Stomach (tissue), 9 donors: ENCODE measurements around the gene SPACA9. TPM values are rescaled to one million over a fixed set of nuclear protein-coding genes. Genes with fewer than 3 reads are reported as not detected.
A peak's percentile ranks its signal among the peaks of the same experiment; 100 is the strongest.

Experiments used
- DNase-seq, 2 donors: peaks; one replicate each; pipeline versions ENCODE4 v3.0.0 to v3.0.0-alpha.2; 2013 to 2019
- H3K27ac ChIP-seq, 5 donors: fragments of 200-600 bp in 4 of 5; sonication (generic) in 4 of 5; one replicate each; pipeline ENCODE4 v1.5.1; 2013 to 2019; ENCODE audit warnings: mild to moderate bottlenecking in 1 of 5, moderate library complexity in 1 of 5
- H3K27me3 ChIP-seq, 3 donors: fragments of 200-600 bp; sonication (generic); one replicate each; pipeline ENCODE4 v1.5.1; 2017 to 2019; ENCODE audit warnings: mixed run types in 1 of 3
- H3K36me3 ChIP-seq, 4 donors: fragments of 200-600 bp; sonication (generic); 1 replicate in 3 of 4; 2 replicates in 1 of 4; pipeline ENCODE4 v1.5.1; 2016 to 2019
- H3K4me1 ChIP-seq, 4 donors: fragments of 200-600 bp; sonication (generic); one replicate each; pipeline ENCODE4 v1.5.1; 2016 to 2019
- H3K4me3 ChIP-seq, 4 donors: fragments of 200-600 bp; sonication (generic) in 3 of 4; one replicate each; pipeline ENCODE4 v1.5.1; 2016 to 2019; ENCODE audit warnings: mild to moderate bottlenecking in 1 of 4
- H3K9me3 ChIP-seq, 4 donors: fragments of 200-600 bp; sonication (generic); one replicate each; pipeline ENCODE4 v1.5.1; 2016 to 2019
- EP300 ChIP-seq: sonication (generic); formaldehyde crosslinking; IDR thresholded peaks from one replicate; pipeline ENCODE4 v1.6.1; 2017; ENCODE audit warnings: antibody characterized with exemption
- POLR2A ChIP-seq, 4 donors: fragments of 450-650 bp; IDR thresholded peaks; one replicate each; pipeline ENCODE4 v1.6.1; 2016; ENCODE audit warnings: antibody characterized with exemption in 4 of 4, control low read depth in 2 of 4, mild to moderate bottlenecking in 1 of 4, moderate library complexity in 1 of 4
- POLR2AphosphoS5 ChIP-seq, 3 donors: sonication (generic); formaldehyde crosslinking; IDR thresholded peaks; one replicate each; pipeline ENCODE4 v1.6.1; 2016; ENCODE audit warnings: antibody characterized with exemption in 3 of 3
- WGBS, 5 donors: extraction: QIAGEN DNeasy Blood & Tissue Kit in 3 of 5; methylation state at CpG; one replicate each; pipeline versions ENCODE4 v1.1.5 to v1.1.7; 2013 to 2018; 5-methylcytosine and 5-hydroxymethylcytosine counted together
- intact Hi-C: fragments of 100-400 bp; cut with DNase I; formaldehyde crosslinking; loops from one replicate; pipeline ENCODE4 v1.15.1; 2023; ENCODE audit warnings: low total_unique reads
- polyA plus RNA-seq, 3 donors: library from polyadenylated mRNA; stranded (reverse); fragments of 200-250 nt; gene quantifications; one replicate each; pipeline ENCODE4 v1.2.3, GENCODE V29; 2013
- total RNA-seq, 5 donors: library from RNA; depleted of rRNA; stranded (reverse); fragments of >200 nt; gene quantifications; one replicate each; pipeline versions ENCODE4 v1.1.0 to v1.2.3, GENCODE V29; 2014 to 2016
- TF ChIP-seq, protein P1 (sequence below), 7 experiments: fragments of 450-650 bp in 4 of 7; fragments of 200-600 bp in 3 of 7; sonication (generic) in 3 of 7; IDR thresholded peaks; one replicate each; pipeline ENCODE4 v1.5.1; 2016 to 2019; ENCODE audit warnings: antibody characterized with exemption in 7 of 7, control low read depth in 2 of 7, mild to moderate bottlenecking in 1 of 7
- donor health status: healthy with polysubstance abuse.
- donor health status: Bipolar disorder and iron deficiency.
- donor health status: healthy.

Gene SPACA9
- total and polyA plus RNA-seq, 8 donors: 0.29 to 4.8 (median 2.0) TPM; not detected in 2

DNA sequence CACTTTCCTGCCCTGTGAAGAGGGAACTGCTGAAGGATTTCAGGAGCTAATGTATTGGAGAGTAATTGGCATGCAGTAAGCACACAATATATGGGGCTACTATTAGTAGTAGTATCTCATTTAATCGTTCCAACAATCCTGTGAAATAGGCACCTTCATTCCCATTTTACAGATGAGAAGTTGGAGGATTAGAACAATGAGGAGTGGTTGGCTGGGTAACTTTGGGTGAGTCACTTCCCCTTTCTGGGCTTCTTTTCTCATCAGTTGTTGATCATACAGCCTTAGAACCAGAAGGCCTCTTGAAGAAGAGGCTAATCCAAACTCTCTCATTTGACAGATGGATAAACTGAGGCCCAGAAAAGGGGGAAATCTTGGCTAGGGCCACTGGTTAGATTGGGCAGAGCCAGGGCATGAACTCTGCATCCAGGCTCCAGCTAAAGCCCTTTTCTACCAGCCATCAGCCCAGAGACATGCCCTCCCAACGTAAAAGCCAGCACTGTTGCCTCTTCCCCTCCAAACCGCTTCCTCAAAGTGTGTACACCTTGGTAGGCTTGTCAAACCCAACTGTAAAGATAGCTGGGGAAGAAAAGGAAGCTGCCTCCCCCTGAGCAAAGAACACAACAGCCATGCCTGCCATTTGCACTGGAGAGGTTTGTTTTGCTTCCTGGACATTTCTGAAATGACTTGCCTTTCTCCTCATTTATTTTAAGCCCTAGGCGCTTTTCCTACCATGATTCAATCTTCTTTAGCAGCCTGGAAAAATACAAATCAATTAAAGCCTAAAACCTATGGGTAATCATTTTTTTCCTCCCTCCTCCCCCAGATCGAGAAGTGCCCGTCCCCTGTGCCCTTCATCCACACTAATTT lies 992 bp downstream of the SPACA9 start:
- H3K27ac ChIP-seq: peak overlapping the region in 4 of 5 donors; percentile 77 to 89 (median 86)
- WGBS, 5 donors: 70 to 89% (median 78%) methylated on average over 6 of the region's 6 CpGs
- no peaks in the 10 kb centered on the region for H3K9me3 ChIP-seq
- H3K27me3 ChIP-seq: no peaks in the 10 kb centered on the region
- peaks cover 6 to 27% (median 22%) of the 10 kb centered on the region in 4 donors for H3K4me1 ChIP-seq
- intact Hi-C loops: no loop called here
- H3K4me3 ChIP-seq: peak overlapping the region in 2 of 4 donors; percentile 81 to 90
- H3K36me3 ChIP-seq: peaks cover 0 to 10% (median 8%) of the 10 kb centered on the region in 4 donors
- TF ChIP-seq EP300 (no peak), POLR2A (IDR thresholded peaks at IDR 0.05) (no peak), POLR2AphosphoS5 (IDR thresholded peaks at IDR 0.05) (no peak)
- TF ChIP-seq, protein P1, sequence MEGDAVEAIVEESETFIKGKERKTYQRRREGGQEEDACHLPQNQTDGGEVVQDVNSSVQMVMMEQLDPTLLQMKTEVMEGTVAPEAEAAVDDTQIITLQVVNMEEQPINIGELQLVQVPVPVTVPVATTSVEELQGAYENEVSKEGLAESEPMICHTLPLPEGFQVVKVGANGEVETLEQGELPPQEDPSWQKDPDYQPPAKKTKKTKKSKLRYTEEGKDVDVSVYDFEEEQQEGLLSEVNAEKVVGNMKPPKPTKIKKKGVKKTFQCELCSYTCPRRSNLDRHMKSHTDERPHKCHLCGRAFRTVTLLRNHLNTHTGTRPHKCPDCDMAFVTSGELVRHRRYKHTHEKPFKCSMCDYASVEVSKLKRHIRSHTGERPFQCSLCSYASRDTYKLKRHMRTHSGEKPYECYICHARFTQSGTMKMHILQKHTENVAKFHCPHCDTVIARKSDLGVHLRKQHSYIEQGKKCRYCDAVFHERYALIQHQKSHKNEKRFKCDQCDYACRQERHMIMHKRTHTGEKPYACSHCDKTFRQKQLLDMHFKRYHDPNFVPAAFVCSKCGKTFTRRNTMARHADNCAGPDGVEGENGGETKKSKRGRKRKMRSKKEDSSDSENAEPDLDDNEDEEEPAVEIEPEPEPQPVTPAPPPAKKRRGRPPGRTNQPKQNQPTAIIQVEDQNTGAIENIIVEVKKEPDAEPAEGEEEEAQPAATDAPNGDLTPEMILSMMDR (IDR thresholded peaks at IDR 0.05): no peak
- peak in 1 of 2 donors; percentile 22 for DNase-seq

DNA sequence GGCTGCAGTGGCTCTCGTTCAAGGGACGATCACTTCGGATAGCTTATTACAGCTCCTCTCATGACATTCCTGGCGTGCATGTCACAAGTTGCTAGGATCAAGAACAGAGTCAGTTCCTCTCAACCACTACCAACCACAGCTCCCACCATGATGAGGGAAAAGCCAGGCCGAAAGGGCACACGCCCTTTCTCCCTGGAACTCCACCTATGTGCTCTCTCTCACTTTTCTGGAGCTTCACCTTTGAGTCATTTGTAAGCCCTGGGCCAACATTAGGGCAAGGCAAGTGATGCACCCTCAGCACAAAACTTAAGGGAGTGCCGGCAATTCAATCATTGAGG lies 1.6 kb downstream of the SPACA9 start:
- TF ChIP-seq, protein P1 (IDR thresholded peaks at IDR 0.05): no peak
- TF ChIP-seq EP300: no peak
- no peak for TF ChIP-seq POLR2A (IDR thresholded peaks at IDR 0.05)
- no peak for TF ChIP-seq POLR2AphosphoS5 (IDR thresholded peaks at IDR 0.05)
- WGBS, 5 donors: 84 to 87% (median 85%) methylated on average over 7 of the region's 7 CpGs
- Histone ChIP-seq H3K4me1 (peaks cover 6 to 27% (median 22%) of the 10 kb centered on the region in 4 donors), H3K27me3 (no peaks in the 10 kb centered on the region), H3K27ac (peak overlapping the region in 2 of 5 donors; percentile 29 to 89), H3K4me3 (no peak overlapping the region), H3K36me3 (peaks cover 0 to 11% (median 8%) of the 10 kb centered on the region in 4 donors), H3K9me3 (no peaks in the 10 kb centered on the region)
- intact Hi-C loops: no loop called here
- DNase-seq: no peak

DNA sequence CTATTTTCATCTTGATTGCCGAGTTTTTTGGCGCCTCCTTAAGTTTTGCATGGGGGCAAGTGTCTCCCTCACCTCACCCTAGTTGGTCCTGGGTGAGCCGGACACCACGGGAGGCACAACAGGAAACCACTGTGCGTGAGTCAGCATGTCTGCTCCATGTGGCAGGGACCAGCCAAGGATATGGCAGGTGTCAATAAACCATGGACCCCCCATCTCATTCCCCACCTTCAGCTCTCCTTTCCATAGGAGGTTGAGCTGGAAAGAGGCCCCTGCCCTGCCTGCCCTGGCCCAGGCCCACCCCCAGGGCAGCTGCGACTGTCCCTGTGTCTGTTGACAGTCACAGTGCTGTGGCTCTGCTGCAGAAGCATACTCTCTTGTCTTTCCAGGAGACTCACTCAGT lies 3.1 kb downstream of the SPACA9 start:
- intact Hi-C loops: no loop called here
- no peak overlapping the region for H3K27ac ChIP-seq
- no peak overlapping the region for H3K4me3 ChIP-seq
- no peaks in the 10 kb centered on the region for H3K27me3 ChIP-seq
- peaks cover 0 to 23% (median 10%) of the 10 kb centered on the region in 4 donors for H3K36me3 ChIP-seq
- TF ChIP-seq, protein P1 (IDR thresholded peaks at IDR 0.05): no peak
- TF ChIP-seq POLR2A (IDR thresholded peaks at IDR 0.05) (no peak), POLR2AphosphoS5 (IDR thresholded peaks at IDR 0.05) (no peak), EP300 (no peak)
- peaks cover 6 to 27% (median 22%) of the 10 kb centered on the region in 4 donors for H3K4me1 ChIP-seq
- no peaks in the 10 kb centered on the region for H3K9me3 ChIP-seq
- DNase-seq: no peak
- WGBS, 5 donors: 70 to 83% (median 78%) methylated on average over 6 of the region's 6 CpGs

DNA sequence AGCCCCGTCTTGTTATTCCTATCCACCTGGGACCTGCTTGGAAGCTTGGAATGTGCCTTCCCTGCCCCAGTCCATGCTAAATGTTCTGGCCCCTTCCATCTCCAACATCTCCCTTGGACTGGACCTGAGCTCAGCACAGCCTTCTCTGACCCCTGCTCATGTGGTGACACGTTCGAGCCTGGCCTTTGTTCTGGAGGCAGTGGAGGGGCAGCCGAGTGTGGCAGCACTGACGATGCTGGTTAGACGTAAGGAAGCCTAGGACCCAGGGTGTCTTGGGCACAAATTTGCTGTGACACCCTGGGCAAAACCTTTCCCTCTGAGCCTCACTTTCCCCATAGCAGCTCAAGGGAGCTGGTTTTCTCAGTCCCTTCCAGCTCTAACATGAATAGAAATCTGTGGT lies 3.9 kb downstream of the SPACA9 start:
- H3K4me1 ChIP-seq: peaks cover 2 to 20% (median 18%) of the 10 kb centered on the region in 4 donors
- no peak overlapping the region for H3K4me3 ChIP-seq
- TF ChIP-seq POLR2A (IDR thresholded peaks at IDR 0.05) (no peak), EP300 (no peak), POLR2AphosphoS5 (IDR thresholded peaks at IDR 0.05) (no peak)
- TF ChIP-seq, protein P1 (IDR thresholded peaks at IDR 0.05): no peak
- no peaks in the 10 kb centered on the region for H3K9me3 ChIP-seq
- no peaks in the 10 kb centered on the region for H3K27me3 ChIP-seq
- 73 to 82% (median 80%) methylated on average over 6 of the region's 6 CpGs for WGBS, 5 donors
- no peak overlapping the region for H3K27ac ChIP-seq
- intact Hi-C loops: no loop called here
- peaks cover 0 to 31% (median 13%) of the 10 kb centered on the region in 4 donors for H3K36me3 ChIP-seq
- no peak for DNase-seq
